Raji (cell line): ENCODE data around the gene FSTL4.

Experiments
- POLR2A ChIP-seq: IDR thresholded peaks from 2 replicates; pipeline ENCODE4 v1.6.1; 2011; ENCODE audit warnings: low read depth, low read length, control low read depth; ENCODE audit not compliant: insufficient read depth

FSTL4 gene

GRCh38 chr5:133538718-133539117, 73.6 kb downstream of the FSTL4 start:
- no peak for TF ChIP-seq POLR2A

- TF ChIP-seq POLR2A, result no peak
Observed at GRCh38 chr5:133534566-133534965, 77.8 kb downstream of the FSTL4 start.

GRCh38 chr5:133533541-133533940, 78.8 kb downstream of the FSTL4 start:
- no peak for TF ChIP-seq POLR2A

- no peak for TF ChIP-seq POLR2A
Observed at GRCh38 chr5:133531594-133531993, 80.7 kb downstream of the FSTL4 start.

GRCh38 chr5:133531178-133531577, 81.2 kb downstream of the FSTL4 start:
- TF ChIP-seq POLR2A, result no peak

GRCh38 chr5:133530270-133530669, 82.1 kb downstream of the FSTL4 start:
- no peak for TF ChIP-seq POLR2A

GRCh38 chr5:133528841-133529240, 83.5 kb downstream of the FSTL4 start:
- no peak for TF ChIP-seq POLR2A

- TF ChIP-seq POLR2A, result no peak
Observed at GRCh38 chr5:133527311-133527710, 85.0 kb downstream of the FSTL4 start.

- no peak for TF ChIP-seq POLR2A
Observed at GRCh38 chr5:133526368-133526767, 86.0 kb downstream of the FSTL4 start.

- no peak for TF ChIP-seq POLR2A
Observed at GRCh38 chr5:133525126-133525525, 87.2 kb downstream of the FSTL4 start.

GRCh38 chr5:133524666-133525065, 87.7 kb downstream of the FSTL4 start:
- no peak for TF ChIP-seq POLR2A

GRCh38 chr5:133523961-133524586, 88.3 kb downstream of the FSTL4 start:
- no peak for TF ChIP-seq POLR2A

- no peak for TF ChIP-seq POLR2A
Observed at GRCh38 chr5:133523013-133523658, 89.2 kb downstream of the FSTL4 start.

- TF ChIP-seq POLR2A, result no peak
Observed at GRCh38 chr5:133521801-133522200, 90.5 kb downstream of the FSTL4 start.

- TF ChIP-seq POLR2A, result no peak
Observed at GRCh38 chr5:133520991-133521706, 91.2 kb downstream of the FSTL4 start.

GRCh38 chr5:133520062-133520461, 92.3 kb downstream of the FSTL4 start:
- TF ChIP-seq POLR2A, result no peak
